ENCODE results near the gene DCST1.

GRCh38 chr1:155043301-155043702 is 9.7 kb downstream of the DCST1 start:
- TF ChIP-seq, protein P1, sequence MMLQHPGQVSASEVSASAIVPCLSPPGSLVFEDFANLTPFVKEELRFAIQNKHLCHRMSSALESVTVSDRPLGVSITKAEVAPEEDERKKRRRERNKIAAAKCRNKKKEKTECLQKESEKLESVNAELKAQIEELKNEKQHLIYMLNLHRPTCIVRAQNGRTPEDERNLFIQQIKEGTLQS (IDR thresholded peaks at IDR 0.05; ENCODE audit: insufficient read depth, low read depth, low read length) = no peak
- TF ChIP-seq MAX (IDR thresholded peaks at IDR 0.05) = 0 out of 2 replicates have a peak, but pooled peaks have one; percentile 36
- TF ChIP-seq ASH2L (IDR thresholded peaks at IDR 0.05; ENCODE audit: low read length) = no peak
